COLO829 (cell line): ENCODE data around the gene PPP4R3A.
"Not testable (repeated sequence)": the region's sequence is repeated elsewhere in the genome, so short reads cannot be mapped to it uniquely, and the experiment has no call there.

Experiments used
- DNase-seq: peaks from one replicate; pipeline ENCODE4 v3.0.0; 2012; ENCODE audit warnings: low spot score

Gene PPP4R3A

DNA sequence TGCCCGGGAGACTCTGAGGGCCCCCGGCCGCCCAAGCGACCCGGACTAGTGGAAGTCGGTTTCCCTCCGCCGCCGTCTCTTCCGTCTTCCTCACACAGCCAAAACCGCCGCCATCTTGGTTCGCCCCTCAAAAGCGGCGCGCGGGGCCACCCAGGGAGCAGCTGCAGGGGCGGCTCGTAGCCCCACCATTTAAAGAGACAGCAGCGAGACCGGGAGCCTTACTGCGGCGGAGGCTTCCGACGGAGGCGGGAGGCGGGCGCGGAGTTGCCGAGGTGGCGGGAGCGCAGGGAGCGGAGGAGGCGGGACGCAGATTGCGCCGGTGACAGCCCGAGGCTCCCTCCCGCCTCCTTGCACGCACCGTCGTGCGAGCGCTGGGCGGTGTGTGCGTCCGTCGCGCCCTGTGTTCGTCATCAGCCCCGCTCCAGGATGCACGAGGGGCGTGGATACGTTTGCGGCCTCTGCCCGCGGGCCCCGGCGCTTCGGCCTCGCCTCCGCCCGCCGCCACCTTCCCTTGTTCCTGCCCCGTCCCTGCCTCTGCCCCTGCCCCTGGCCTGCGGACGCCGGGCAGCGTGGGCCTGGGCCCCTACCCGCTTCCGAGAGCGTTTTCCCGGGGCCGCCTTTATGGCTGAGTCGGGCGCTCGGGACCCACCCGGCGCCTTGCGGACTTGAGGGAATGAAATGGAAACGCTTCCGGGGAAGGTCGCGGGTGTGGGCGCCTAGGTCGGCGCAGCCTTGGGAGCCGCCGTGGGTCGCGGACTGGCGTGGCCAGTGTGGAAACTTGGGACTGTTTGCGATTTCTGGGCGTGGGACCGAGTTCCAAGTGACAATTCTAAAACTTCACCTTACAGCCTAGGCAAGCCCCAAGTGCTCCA, at the start of gene PPP4R3A:
TSS of gene PPP4R3A (minus strand) at position 140 of the 872 bp plus-strand sequence. CDS start 663 bp downstream, outside the sequence.
- DNase-seq = peak; percentile 94

GRCh38 chr14:91555531-91555930, 45.4 kb upstream of the PPP4R3A start:
- DNase-seq = no peak

DNA sequence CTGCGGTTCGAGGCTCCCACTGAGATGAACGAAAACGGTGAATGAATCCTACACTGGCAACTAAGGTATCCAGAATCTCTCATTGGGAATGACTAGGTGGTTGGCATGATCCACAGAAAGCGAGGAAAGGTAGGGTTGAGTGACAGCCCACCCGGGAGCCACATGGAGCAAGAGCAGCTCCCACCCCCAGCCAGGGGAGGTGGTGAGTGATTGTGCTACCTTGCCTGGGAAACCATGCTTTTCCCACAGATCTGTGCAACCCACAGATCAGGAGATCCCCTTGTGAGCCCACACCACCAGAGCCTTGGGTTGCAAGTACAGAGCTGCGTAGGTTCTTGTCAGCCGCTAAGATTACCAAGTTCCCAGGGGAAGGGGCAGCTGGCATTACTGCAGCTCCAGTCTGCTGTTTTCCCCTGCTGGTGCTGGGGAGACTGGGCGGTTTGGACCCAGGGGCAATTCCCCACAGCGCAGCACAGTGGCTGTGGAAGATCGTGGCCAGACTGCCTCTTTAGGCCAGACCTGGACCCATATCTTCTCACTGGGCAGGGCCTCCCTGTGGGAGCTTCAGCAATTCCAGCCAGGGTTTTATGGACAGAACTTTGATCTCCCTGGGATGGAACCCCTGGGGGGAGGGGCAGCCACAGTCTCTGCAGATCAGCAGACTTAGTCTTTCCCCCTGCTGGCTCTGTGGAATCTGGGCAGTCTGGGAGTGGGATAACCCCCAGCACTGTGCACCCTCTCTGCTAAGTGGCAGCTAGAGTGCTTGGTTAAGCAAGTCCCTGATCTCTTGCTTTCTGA, 44.6 kb upstream of the PPP4R3A start:
- DNase-seq = no peak

GRCh38 chr14:91548108-91548507, 38.0 kb upstream of the PPP4R3A start:
- no peak for DNase-seq

DNA sequence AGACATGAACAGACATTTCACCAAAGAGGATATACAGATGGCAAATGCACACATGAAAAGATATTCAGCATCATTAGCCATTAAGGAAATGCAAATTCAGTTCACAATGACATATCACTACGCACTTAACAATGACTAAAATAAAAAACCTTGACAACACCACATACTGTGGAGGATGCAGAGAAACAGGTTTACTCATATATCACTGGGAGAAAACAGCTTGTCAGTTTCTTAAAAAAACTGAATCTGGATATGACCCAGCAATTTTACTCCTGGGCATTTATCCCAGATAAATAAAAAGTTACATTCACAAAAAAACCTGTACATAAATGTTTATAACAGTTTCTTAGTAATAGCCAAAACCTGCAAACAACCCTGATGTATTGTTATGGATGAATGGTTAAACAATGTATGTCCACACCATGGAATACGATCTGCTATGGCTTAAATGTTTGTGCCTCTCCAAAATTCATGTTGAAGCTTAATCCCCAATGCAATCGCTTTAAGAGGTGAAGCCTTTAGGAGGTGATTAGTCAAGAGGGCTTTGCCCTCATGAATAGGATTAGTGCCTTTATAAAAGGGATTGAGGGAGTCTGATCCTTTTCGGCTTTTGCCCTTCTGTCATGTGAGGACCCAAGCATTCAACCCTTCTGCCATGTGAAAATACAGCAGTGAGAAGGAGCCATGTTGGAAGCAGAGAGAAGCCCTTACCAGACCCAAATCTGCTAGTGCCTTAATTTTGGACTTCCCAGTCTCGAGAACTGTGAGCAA, 36.0 kb upstream of the PPP4R3A start:
- DNase-seq = no peak

GRCh38 chr14:91545204-91545603, 35.1 kb upstream of the PPP4R3A start:
- no peak for DNase-seq

GRCh38 chr14:91536327-91536726, 26.2 kb upstream of the PPP4R3A start:
- no peak for DNase-seq

DNA sequence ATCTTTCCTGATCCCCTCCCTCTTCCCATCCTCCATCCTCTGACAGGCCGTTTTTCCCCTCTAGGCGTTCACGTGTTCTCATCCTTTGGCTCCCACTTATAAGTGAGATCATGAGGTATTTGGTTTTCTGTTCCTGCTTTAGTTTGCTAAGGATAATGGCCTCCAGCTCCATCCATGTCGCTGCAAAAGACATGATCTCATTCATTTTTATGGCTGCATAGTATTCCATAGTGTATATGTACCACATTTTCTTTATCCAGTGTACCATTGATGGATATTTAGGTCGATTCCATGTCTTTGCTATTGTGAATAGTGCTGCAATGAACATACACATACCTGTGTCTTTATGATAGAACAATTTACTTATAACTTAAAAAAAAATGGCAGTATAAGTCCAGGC, 23.9 kb upstream of the PPP4R3A start:
- not testable (repeated sequence) for DNase-seq

- no peak for DNase-seq
Observed at GRCh38 chr14:91533623-91534022, 23.5 kb upstream of the PPP4R3A start.

GRCh38 chr14:91523972-91524371, 13.9 kb upstream of the PPP4R3A start:
- no peak for DNase-seq

- no peak for DNase-seq
Observed at GRCh38 chr14:91521061-91521640, 11.0 kb upstream of the PPP4R3A start.

DNA sequence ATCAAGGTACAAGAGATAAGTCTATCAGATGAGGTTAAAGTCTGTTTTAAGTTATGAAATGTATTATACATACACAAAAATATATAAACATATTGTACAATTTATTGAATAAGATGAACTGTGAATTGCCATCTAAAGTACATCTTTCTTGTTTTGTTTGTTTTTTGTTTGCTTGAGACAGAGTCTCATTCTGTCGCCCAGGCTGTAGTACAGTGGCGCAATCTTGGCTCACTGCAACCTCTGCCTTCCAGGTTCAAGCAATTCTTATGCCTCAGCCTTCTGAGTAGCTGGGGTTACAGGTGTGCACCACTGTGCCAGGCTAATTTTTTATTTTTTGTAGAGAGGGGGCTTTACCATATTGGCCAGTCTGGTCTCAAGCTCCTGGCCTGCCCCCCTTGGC, 10.0 kb upstream of the PPP4R3A start:
- no peak for DNase-seq

- DNase-seq = no peak
Observed at GRCh38 chr14:91519239-91520036, 9.3 kb upstream of the PPP4R3A start.

DNA sequence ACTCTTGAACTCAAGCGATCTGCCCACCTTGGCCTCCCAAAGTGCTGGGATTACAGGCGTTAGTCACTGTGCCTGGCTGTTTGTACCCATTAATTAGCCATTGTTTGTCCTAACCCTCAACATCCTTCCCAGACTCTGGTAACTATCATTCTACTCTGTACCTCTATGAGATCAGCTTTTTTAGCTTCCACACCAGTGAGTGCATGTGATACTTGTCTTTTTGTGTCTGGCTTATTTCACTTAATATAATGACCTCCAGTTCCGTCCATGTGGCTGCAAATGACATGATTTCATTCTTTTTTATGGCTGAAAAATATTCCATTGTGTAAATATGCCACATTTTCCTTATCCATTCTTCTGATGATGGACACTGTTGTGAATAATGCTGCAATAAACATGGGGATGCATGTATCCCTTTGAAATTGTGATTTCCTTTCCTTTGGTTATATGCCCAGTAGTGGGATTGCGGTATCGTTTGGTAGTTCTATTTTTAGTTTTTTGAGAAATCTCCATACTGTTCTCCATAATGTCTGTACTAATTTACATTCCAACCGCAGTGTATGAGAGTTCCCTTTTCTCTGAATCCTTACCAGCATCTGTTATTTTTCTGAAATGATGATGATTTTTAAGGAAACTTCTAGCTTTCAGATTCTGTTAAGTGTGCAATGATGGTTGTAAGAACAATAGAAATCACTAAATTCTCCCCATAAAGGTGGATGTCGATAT, 6.7 kb upstream of the PPP4R3A start:
- no peak for DNase-seq

DNA sequence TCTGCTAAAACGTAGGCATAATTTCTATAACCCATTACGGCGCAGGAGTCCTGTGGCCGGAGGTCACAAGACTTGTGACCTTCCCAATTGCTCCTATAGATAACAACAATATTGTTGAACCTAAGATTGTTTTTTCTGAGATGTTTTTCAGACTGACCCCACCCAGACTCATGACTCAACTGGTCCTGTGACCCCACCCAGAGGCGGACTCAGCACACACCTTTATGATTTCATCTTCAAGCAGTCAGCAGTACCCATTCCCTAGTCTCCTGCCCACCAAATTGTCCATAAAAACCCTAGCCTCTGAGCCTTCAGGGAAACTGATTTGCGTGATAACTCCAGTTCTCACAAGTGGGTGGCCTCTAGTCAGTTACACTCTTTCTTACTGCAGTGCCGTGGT, 5.9 kb upstream of the PPP4R3A start:
- DNase-seq = no peak

DNA sequence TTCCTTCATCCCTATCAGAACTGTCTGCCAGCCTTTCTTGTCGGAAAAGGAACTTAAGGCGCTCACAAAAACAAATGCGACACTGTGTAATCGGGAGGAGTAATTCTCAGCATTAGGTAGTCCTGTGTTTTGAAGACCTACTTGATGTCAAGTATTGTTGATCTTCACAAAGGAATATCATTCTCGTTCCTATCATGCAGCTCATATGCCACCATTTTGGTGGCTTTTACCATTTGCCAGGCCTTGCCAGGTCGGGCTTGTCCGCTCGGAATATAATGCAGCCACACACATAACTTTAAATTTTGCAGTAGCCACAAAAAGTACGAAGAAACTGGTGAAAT, 903 bp upstream of the PPP4R3A start:
- DNase-seq = no peak

DNA sequence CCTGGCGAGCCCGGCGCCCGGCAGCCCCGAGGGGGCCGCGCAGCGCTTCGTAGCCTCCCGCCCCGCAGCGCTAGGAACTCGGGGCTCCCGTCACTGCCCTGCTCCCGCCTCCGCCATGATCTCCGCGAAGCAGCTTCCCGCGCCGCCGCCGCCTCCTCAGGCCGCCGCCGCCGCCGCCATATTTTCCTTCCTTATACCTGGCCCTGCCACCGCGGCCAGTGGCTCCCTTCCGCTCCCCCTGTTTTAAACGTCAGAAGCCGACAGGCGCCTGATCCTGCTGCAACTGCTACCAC, 286 bp downstream of the PPP4R3A start:
- no peak for DNase-seq

GRCh38 chr14:91509083-91509877, 830 bp downstream of the PPP4R3A start:
- DNase-seq = no peak

GRCh38 chr14:91508105-91508504, 2.0 kb downstream of the PPP4R3A start:
- DNase-seq = no peak

- no peak for DNase-seq
Observed at GRCh38 chr14:91506226-91506625, 3.9 kb downstream of the PPP4R3A start.
